ENCODE data around the gene PGGT1B. TPM values are rescaled to one million over a fixed set of nuclear protein-coding genes. Genes with fewer than 3 reads are reported as not detected.
"Not testable (repeated sequence)": the region's sequence is repeated elsewhere in the genome, so short reads cannot be mapped to it uniquely, and the experiment has no call there.

Gene PGGT1B
- polyA plus RNA-seq, 4 donors: 4.9 to 22.2 (median 5.9) TPM

GRCh38 chr5:115271295-115272050 lies 8.8 kb upstream of the PGGT1B start:
- DNase-seq: no peak
- no peaks in the 10 kb centered on the region for H3K4me1 ChIP-seq (ENCODE audit: control insufficient read depth in 3 of 3, insufficient read depth in 2 of 3, low read depth in 1 of 3, low read length in 2 of 3)
- H3K36me3 ChIP-seq (ENCODE audit: control insufficient read depth in 3 of 3, insufficient read depth in 2 of 3, low read depth in 1 of 3, low read length in 3 of 3): peaks cover 0 to 6% (median 0%) of the 10 kb centered on the region in 3 donors
- H3K27ac ChIP-seq (ENCODE audit: low read depth in 1 of 3, low read length in 2 of 3): no peak overlapping the region
- no peak overlapping the region for H3K4me3 ChIP-seq (ENCODE audit: low read depth in 1 of 3, low read length in 3 of 3)
- no peaks in the 10 kb centered on the region for H3K27me3 ChIP-seq (ENCODE audit: control insufficient read depth in 3 of 3, insufficient read depth in 3 of 3, low read length in 3 of 3)
- no peak for FAIRE-seq
- no peaks in the 10 kb centered on the region for H3K9me3 ChIP-seq (ENCODE audit: control insufficient read depth in 2 of 2, insufficient read depth in 1 of 2, low read depth in 1 of 2, low read length in 1 of 2)
- WGBS, 3 donors: 81 to 93% (median 88%) methylated on average over 4 to 6 of the region's 6 CpGs

- H3K36me3 ChIP-seq (ENCODE audit: control insufficient read depth in 3 of 3, insufficient read depth in 2 of 3, low read depth in 1 of 3, low read length in 3 of 3): peaks cover 0 to 11% (median 0%) of the 10 kb centered on the region in 3 donors
- no peaks in the 10 kb centered on the region for H3K9me3 ChIP-seq (ENCODE audit: control insufficient read depth in 2 of 2, insufficient read depth in 1 of 2, low read depth in 1 of 2, low read length in 1 of 2)
- DNase-seq: no peak
- H3K4me3 ChIP-seq (ENCODE audit: low read depth in 1 of 3, low read length in 3 of 3): no peak overlapping the region
- no peaks in the 10 kb centered on the region for H3K4me1 ChIP-seq (ENCODE audit: control insufficient read depth in 3 of 3, insufficient read depth in 2 of 3, low read depth in 1 of 3, low read length in 2 of 3)
- FAIRE-seq: no peak
- no peak overlapping the region for H3K27ac ChIP-seq (ENCODE audit: low read depth in 1 of 3, low read length in 2 of 3)
- H3K27me3 ChIP-seq (ENCODE audit: control insufficient read depth in 3 of 3, insufficient read depth in 3 of 3, low read length in 3 of 3): no peaks in the 10 kb centered on the region
Measured at GRCh38 chr5:115267617-115268016, 4.9 kb upstream of the PGGT1B start.

GRCh38 chr5:115265220-115265619 lies 2.5 kb upstream of the PGGT1B start:
- no peak for FAIRE-seq
- 96 to 99% (median 96%) methylated on average over 13 of the region's 13 CpGs for WGBS, 3 donors
- peaks cover 0 to 11% (median 0%) of the 10 kb centered on the region in 3 donors for H3K36me3 ChIP-seq (ENCODE audit: control insufficient read depth in 3 of 3, insufficient read depth in 2 of 3, low read depth in 1 of 3, low read length in 3 of 3)

GRCh38 chr5:115264786-115265185 lies 2.1 kb upstream of the PGGT1B start:
- 95 to 97% (median 97%) methylated on average over 13 of the region's 13 CpGs for WGBS, 3 donors
- Histone ChIP-seq H3K9me3 (ENCODE audit: control insufficient read depth in 2 of 2, insufficient read depth in 1 of 2, low read depth in 1 of 2, low read length in 1 of 2) (no peaks in the 10 kb centered on the region), H3K4me1 (ENCODE audit: control insufficient read depth in 3 of 3, insufficient read depth in 2 of 3, low read depth in 1 of 3, low read length in 2 of 3) (peaks cover 0 to 6% (median 4%) of the 10 kb centered on the region in 3 donors), H3K27ac (ENCODE audit: low read depth in 1 of 3, low read length in 2 of 3) (no peak overlapping the region), H3K27me3 (ENCODE audit: control insufficient read depth in 3 of 3, insufficient read depth in 3 of 3, low read length in 3 of 3) (no peaks in the 10 kb centered on the region), H3K36me3 (ENCODE audit: control insufficient read depth in 3 of 3, insufficient read depth in 2 of 3, low read depth in 1 of 3, low read length in 3 of 3) (peaks cover 0 to 11% (median 0%) of the 10 kb centered on the region in 3 donors), H3K4me3 (ENCODE audit: low read depth in 1 of 3, low read length in 3 of 3) (no peak overlapping the region)
- no peak for FAIRE-seq
- no peak for DNase-seq

More at GRCh38 chr5:115265220-115265619, 2.5 kb upstream of the PGGT1B start:
- Histone ChIP-seq H3K4me1 (ENCODE audit: control insufficient read depth in 3 of 3, insufficient read depth in 2 of 3, low read depth in 1 of 3, low read length in 2 of 3) (peaks cover 0 to 6% (median 4%) of the 10 kb centered on the region in 3 donors), H3K27ac (ENCODE audit: low read depth in 1 of 3, low read length in 2 of 3) (no peak overlapping the region), H3K27me3 (ENCODE audit: control insufficient read depth in 3 of 3, insufficient read depth in 3 of 3, low read length in 3 of 3) (no peaks in the 10 kb centered on the region), H3K4me3 (ENCODE audit: low read depth in 1 of 3, low read length in 3 of 3) (no peak overlapping the region), H3K9me3 (ENCODE audit: control insufficient read depth in 2 of 2, insufficient read depth in 1 of 2, low read depth in 1 of 2, low read length in 1 of 2) (no peaks in the 10 kb centered on the region)
- DNase-seq: no peak

- whole genome bisulfite sequencing, 3 donors: 44 to 54% (median 51%) methylated on average over 7 of the region's 7 CpGs
- Histone ChIP-seq H3K36me3 (ENCODE audit: control insufficient read depth in 3 of 3, insufficient read depth in 2 of 3, low read depth in 1 of 3, low read length in 3 of 3) (peaks cover 0 to 11% (median 0%) of the 10 kb centered on the region in 3 donors), H3K27ac (ENCODE audit: low read depth in 1 of 3, low read length in 2 of 3) (peak overlapping the region; percentile 78 to 98 (median 90)), H3K27me3 (ENCODE audit: control insufficient read depth in 3 of 3, insufficient read depth in 3 of 3, low read length in 3 of 3) (no peaks in the 10 kb centered on the region), H3K9me3 (ENCODE audit: control insufficient read depth in 2 of 2, insufficient read depth in 1 of 2, low read depth in 1 of 2, low read length in 1 of 2) (no peaks in the 10 kb centered on the region), H3K4me1 (ENCODE audit: control insufficient read depth in 3 of 3, insufficient read depth in 2 of 3, low read depth in 1 of 3, low read length in 2 of 3) (peaks cover 0 to 6% (median 4%) of the 10 kb centered on the region in 3 donors), H3K4me3 (ENCODE audit: low read depth in 1 of 3, low read length in 3 of 3) (peak overlapping the region; percentile 89 to 100 (median 93))
- FAIRE-seq (no peak), DNase-seq (no peak)
Measured at GRCh38 chr5:115263078-115263380, 352 bp upstream of the PGGT1B start.

GRCh38 chr5:115262011-115262320 lies 711 bp downstream of the PGGT1B start:
- peaks cover 0 to 11% (median 0%) of the 10 kb centered on the region in 3 donors for H3K36me3 ChIP-seq (ENCODE audit: control insufficient read depth in 3 of 3, insufficient read depth in 2 of 3, low read depth in 1 of 3, low read length in 3 of 3)
- FAIRE-seq: no peak
- H3K27ac ChIP-seq (ENCODE audit: low read depth in 1 of 3, low read length in 2 of 3): peak overlapping the region; percentile 78 to 98 (median 90)
- H3K4me1 ChIP-seq (ENCODE audit: control insufficient read depth in 3 of 3, insufficient read depth in 2 of 3, low read depth in 1 of 3, low read length in 2 of 3): peaks cover 0 to 6% (median 4%) of the 10 kb centered on the region in 3 donors
- no peaks in the 10 kb centered on the region for H3K9me3 ChIP-seq (ENCODE audit: control insufficient read depth in 2 of 2, insufficient read depth in 1 of 2, low read depth in 1 of 2, low read length in 1 of 2)
- no peaks in the 10 kb centered on the region for H3K27me3 ChIP-seq (ENCODE audit: control insufficient read depth in 3 of 3, insufficient read depth in 3 of 3, low read length in 3 of 3)
- 1 to 3% (median 3%) methylated on average over 8 of the region's 8 CpGs for WGBS, 3 donors
- no peak for DNase-seq
- peak overlapping the region; percentile 89 to 100 (median 93) for H3K4me3 ChIP-seq (ENCODE audit: low read depth in 1 of 3, low read length in 3 of 3)

GRCh38 chr5:115260248-115260647 lies 2.4 kb downstream of the PGGT1B start:
- Histone ChIP-seq H3K4me1 (ENCODE audit: control insufficient read depth in 3 of 3, insufficient read depth in 2 of 3, low read depth in 1 of 3, low read length in 2 of 3) (peaks cover 0 to 6% (median 4%) of the 10 kb centered on the region in 3 donors), H3K36me3 (ENCODE audit: control insufficient read depth in 3 of 3, insufficient read depth in 2 of 3, low read depth in 1 of 3, low read length in 3 of 3) (peaks cover 0 to 8% (median 0%) of the 10 kb centered on the region in 3 donors), H3K9me3 (ENCODE audit: control insufficient read depth in 2 of 2, insufficient read depth in 1 of 2, low read depth in 1 of 2, low read length in 1 of 2) (no peaks in the 10 kb centered on the region), H3K27ac (ENCODE audit: low read depth in 1 of 3, low read length in 2 of 3) (no peak overlapping the region), H3K27me3 (ENCODE audit: control insufficient read depth in 3 of 3, insufficient read depth in 3 of 3, low read length in 3 of 3) (no peaks in the 10 kb centered on the region), H3K4me3 (ENCODE audit: low read depth in 1 of 3, low read length in 3 of 3) (no peak overlapping the region)
- DNase-seq (no peak), FAIRE-seq (no peak)
- 84 to 88% (median 86%) methylated on average over 2 of the region's 2 CpGs for WGBS, 3 donors

- DNase-seq (no peak), FAIRE-seq (no peak)
- Histone ChIP-seq H3K36me3 (ENCODE audit: control insufficient read depth in 3 of 3, insufficient read depth in 2 of 3, low read depth in 1 of 3, low read length in 3 of 3) (no peaks in the 10 kb centered on the region), H3K27me3 (ENCODE audit: control insufficient read depth in 3 of 3, insufficient read depth in 3 of 3, low read length in 3 of 3) (no peaks in the 10 kb centered on the region), H3K4me1 (ENCODE audit: control insufficient read depth in 3 of 3, insufficient read depth in 2 of 3, low read depth in 1 of 3, low read length in 2 of 3) (peaks cover 0 to 6% (median 4%) of the 10 kb centered on the region in 3 donors), H3K4me3 (ENCODE audit: low read depth in 1 of 3, low read length in 3 of 3) (no peak overlapping the region), H3K27ac (ENCODE audit: low read depth in 1 of 3, low read length in 2 of 3) (no peak overlapping the region), H3K9me3 (ENCODE audit: control insufficient read depth in 2 of 2, insufficient read depth in 1 of 2, low read depth in 1 of 2, low read length in 1 of 2) (no peaks in the 10 kb centered on the region)
Measured at GRCh38 chr5:115257981-115258380, 4.7 kb downstream of the PGGT1B start.

- not testable (repeated sequence) for H3K27ac ChIP-seq (ENCODE audit: low read depth in 1 of 3, low read length in 2 of 3); H3K9me3 ChIP-seq (ENCODE audit: control insufficient read depth in 2 of 2, insufficient read depth in 1 of 2, low read depth in 1 of 2, low read length in 1 of 2); H3K4me3 ChIP-seq (ENCODE audit: low read depth in 1 of 3, low read length in 3 of 3); H3K4me1 ChIP-seq (ENCODE audit: control insufficient read depth in 3 of 3, insufficient read depth in 2 of 3, low read depth in 1 of 3, low read length in 2 of 3); H3K27me3 ChIP-seq (ENCODE audit: control insufficient read depth in 3 of 3, insufficient read depth in 3 of 3, low read length in 3 of 3); H3K36me3 ChIP-seq (ENCODE audit: control insufficient read depth in 3 of 3, insufficient read depth in 2 of 3, low read depth in 1 of 3, low read length in 3 of 3); FAIRE-seq
- DNase-seq: peak in 1 of 2 donors; percentile 69
- 52 to 65% (median 53%) methylated on average over 5 of the region's 5 CpGs for WGBS, 3 donors
Measured at GRCh38 chr5:115249379-115249778, 13.3 kb downstream of the PGGT1B start.
